GM18868 (cell line): ENCODE measurements around the gene CTAGE4.
"Not testable (repeated sequence)": the region's sequence is repeated elsewhere in the genome, so short reads cannot be mapped to it uniquely, and the experiment has no call there.

Experiments
- ATAC-seq: cut with Tn5 transposase; IDR thresholded peaks from one replicate; pipeline ENCODE4 v1.9.1; 2021; ENCODE audit warnings: mild to moderate bottlenecking, moderate library complexity; ENCODE audit not compliant: unreplicated experiment

CTAGE4 gene

GRCh38 chr7:144183166-144183565, at the start of gene CTAGE4:
Gene CTAGE4, plus strand, starts transcription at chr7:144183466. Its CDS starts 38 bp downstream, at chr7:144183504.
- ATAC-seq: not testable (repeated sequence)

- no peak for ATAC-seq
Measured at GRCh38 chr7:144134116-144134515, 49.1 kb upstream of the CTAGE4 start.

GRCh38 chr7:144137501-144137900, 45.8 kb upstream of the CTAGE4 start:
- ATAC-seq: no peak

- no peak for ATAC-seq
Measured at GRCh38 chr7:144142187-144142586, 41.1 kb upstream of the CTAGE4 start.

- no peak for ATAC-seq
Measured at GRCh38 chr7:144144426-144144825, 38.8 kb upstream of the CTAGE4 start.

- no peak for ATAC-seq
Measured at GRCh38 chr7:144148224-144148827, 34.9 kb upstream of the CTAGE4 start.

GRCh38 chr7:144158861-144159260, 24.4 kb upstream of the CTAGE4 start:
- ATAC-seq: no peak

- ATAC-seq: no peak
Measured at GRCh38 chr7:144164784-144165183, 18.5 kb upstream of the CTAGE4 start.

GRCh38 chr7:144171594-144172350, 11.5 kb upstream of the CTAGE4 start:
- ATAC-seq: not testable (repeated sequence)

- no peak for ATAC-seq
Measured at GRCh38 chr7:144174613-144175012, 8.7 kb upstream of the CTAGE4 start.

- ATAC-seq: peak; percentile 97
Measured at GRCh38 chr7:144178380-144179164, 4.7 kb upstream of the CTAGE4 start.

GRCh38 chr7:144179165-144179479, 4.1 kb upstream of the CTAGE4 start:
- peak; percentile 42 for ATAC-seq

- ATAC-seq: not testable (repeated sequence)
Measured at GRCh38 chr7:144187848-144188247, 4.6 kb downstream of the CTAGE4 start.

- ATAC-seq: not testable (repeated sequence)
Measured at GRCh38 chr7:144188578-144189171, 5.4 kb downstream of the CTAGE4 start.

- ATAC-seq: not testable (repeated sequence)
Measured at GRCh38 chr7:144193782-144194181, 10.5 kb downstream of the CTAGE4 start.

GRCh38 chr7:144194453-144194852, 11.2 kb downstream of the CTAGE4 start:
- ATAC-seq: not testable (repeated sequence)

- peak; percentile 62 for ATAC-seq
Measured at GRCh38 chr7:144195212-144195872, 12.1 kb downstream of the CTAGE4 start, which contains the start of gene ARHGEF35. Gene ARHGEF35, minus strand, starts transcription at chr7:144195833. Its CDS starts 7,450 bp downstream, at chr7:144188383.

GRCh38 chr7:144198934-144199333, 15.7 kb downstream of the CTAGE4 start:
- ATAC-seq: not testable (repeated sequence)

GRCh38 chr7:144201978-144202377, 18.7 kb downstream of the CTAGE4 start:
- ATAC-seq: peak; percentile 25

- ATAC-seq: not testable (repeated sequence)
Measured at GRCh38 chr7:144203086-144203485, 19.8 kb downstream of the CTAGE4 start.

GRCh38 chr7:144205306-144205705, 22.0 kb downstream of the CTAGE4 start:
- ATAC-seq: not testable (repeated sequence)
